ENCODE results near the gene NACAD. TPM values are rescaled to one million over a fixed set of nuclear protein-coding genes. Genes with fewer than 3 reads are reported as not detected.

Gene NACAD
- total RNA-seq, 1 donor from 2014 or later: 21.9 TPM

DNA sequence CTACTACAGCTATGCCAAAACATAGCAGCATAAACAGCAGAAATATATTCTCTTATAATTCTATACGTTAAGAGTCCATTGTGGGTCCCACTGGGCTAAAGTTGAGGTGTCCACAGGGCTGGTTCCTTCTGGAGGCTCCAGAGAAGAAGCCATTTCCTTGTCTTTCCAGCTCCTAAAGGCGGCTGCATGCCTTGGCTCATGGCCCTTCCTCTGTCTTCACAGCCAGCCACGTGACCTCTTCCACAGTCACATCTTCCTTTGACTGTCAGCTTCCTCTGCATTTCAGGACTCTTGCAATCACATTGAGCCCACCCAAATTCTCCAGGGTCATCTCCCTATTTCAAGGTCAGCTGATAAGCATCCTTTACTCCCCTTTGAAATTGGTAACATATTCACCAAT lies 17.2 kb downstream of the NACAD start:
- H3K4me3 Mint-ChIP-seq (ENCODE audit: unreplicated experiment): no peak overlapping the region
- H3K27ac Mint-ChIP-seq (ENCODE audit: unreplicated experiment): no peak overlapping the region
- no peaks in the 10 kb centered on the region for H3K9me3 Mint-ChIP-seq (ENCODE audit: low read depth)
- peaks cover 24% of the 10 kb centered on the region for H3K36me3 Mint-ChIP-seq (ENCODE audit: low read depth)
- TF ChIP-seq, protein P1, sequence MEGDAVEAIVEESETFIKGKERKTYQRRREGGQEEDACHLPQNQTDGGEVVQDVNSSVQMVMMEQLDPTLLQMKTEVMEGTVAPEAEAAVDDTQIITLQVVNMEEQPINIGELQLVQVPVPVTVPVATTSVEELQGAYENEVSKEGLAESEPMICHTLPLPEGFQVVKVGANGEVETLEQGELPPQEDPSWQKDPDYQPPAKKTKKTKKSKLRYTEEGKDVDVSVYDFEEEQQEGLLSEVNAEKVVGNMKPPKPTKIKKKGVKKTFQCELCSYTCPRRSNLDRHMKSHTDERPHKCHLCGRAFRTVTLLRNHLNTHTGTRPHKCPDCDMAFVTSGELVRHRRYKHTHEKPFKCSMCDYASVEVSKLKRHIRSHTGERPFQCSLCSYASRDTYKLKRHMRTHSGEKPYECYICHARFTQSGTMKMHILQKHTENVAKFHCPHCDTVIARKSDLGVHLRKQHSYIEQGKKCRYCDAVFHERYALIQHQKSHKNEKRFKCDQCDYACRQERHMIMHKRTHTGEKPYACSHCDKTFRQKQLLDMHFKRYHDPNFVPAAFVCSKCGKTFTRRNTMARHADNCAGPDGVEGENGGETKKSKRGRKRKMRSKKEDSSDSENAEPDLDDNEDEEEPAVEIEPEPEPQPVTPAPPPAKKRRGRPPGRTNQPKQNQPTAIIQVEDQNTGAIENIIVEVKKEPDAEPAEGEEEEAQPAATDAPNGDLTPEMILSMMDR (IDR thresholded peaks at IDR 0.05): no peak
- H3K4me1 Mint-ChIP-seq (ENCODE audit: low read depth): peaks cover 13% of the 10 kb centered on the region
- no peaks in the 10 kb centered on the region for H3K27me3 Mint-ChIP-seq (ENCODE audit: low read depth)
- no peak for DNase-seq (ENCODE audit: low spot score)

- Mint-ChIP-seq H3K36me3 (ENCODE audit: low read depth) (peaks cover 20% of the 10 kb centered on the region), H3K4me3 (ENCODE audit: unreplicated experiment) (no peak overlapping the region), H3K9me3 (ENCODE audit: low read depth) (no peaks in the 10 kb centered on the region), H3K27ac (ENCODE audit: unreplicated experiment) (no peak overlapping the region), H3K27me3 (ENCODE audit: low read depth) (no peaks in the 10 kb centered on the region), H3K4me1 (ENCODE audit: low read depth) (peaks cover 13% of the 10 kb centered on the region)
- TF ChIP-seq, protein P1 (IDR thresholded peaks at IDR 0.05): no peak
- DNase-seq (ENCODE audit: low spot score): no peak
These were observed 18.5 kb downstream of the NACAD start for GRCh38 chr7:45070254-45070642.

DNA sequence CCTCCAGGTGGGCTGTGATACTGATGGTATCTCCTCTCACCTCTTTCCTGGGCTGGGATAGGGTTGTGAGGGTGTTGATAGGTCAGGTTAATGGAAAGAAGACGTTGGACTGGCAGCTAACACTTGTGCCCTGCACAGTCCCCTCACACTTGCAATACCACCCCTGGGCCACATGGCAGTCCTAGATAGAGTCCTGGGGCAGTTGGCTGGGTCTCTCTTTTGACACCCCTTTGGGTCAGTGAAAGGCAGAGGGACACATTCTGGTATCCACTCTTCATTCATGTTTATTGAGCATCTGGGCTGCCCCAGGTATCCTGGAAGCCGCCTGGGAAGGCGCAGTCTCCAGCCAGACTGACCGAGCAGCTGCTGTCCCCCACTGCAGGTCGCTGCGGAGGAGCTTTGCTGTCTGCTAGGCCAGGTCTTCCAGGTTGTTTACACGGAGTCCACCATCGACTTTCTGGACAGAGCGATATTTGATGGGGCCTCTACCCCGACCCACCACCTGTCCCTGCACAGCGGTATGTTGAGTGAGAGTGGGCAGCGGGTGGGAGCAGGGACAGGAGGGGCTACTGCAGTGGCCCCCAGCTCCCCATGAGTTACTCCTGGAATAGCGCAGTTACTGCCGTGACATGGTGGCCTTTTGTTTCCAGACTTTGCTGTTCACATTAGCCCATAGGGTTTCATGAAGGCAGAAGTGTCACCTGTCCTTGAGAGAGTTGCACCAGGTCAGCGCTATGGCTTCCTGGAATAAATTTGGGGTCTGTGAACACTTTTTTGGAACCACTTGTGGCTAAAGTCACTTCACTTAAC lies 19.1 kb downstream of the NACAD start:
- no peak for DNase-seq (ENCODE audit: low spot score)
- Mint-ChIP-seq H3K4me1 (ENCODE audit: low read depth) (peaks cover 13% of the 10 kb centered on the region), H3K36me3 (ENCODE audit: low read depth) (peaks cover 19% of the 10 kb centered on the region), H3K9me3 (ENCODE audit: low read depth) (no peaks in the 10 kb centered on the region), H3K27me3 (ENCODE audit: low read depth) (no peaks in the 10 kb centered on the region), H3K27ac (ENCODE audit: unreplicated experiment) (no peak overlapping the region), H3K4me3 (ENCODE audit: unreplicated experiment) (no peak overlapping the region)
- TF ChIP-seq, protein P1 (IDR thresholded peaks at IDR 0.05): no peak

- Mint-ChIP-seq H3K27me3 (ENCODE audit: low read depth) (no peaks in the 10 kb centered on the region), H3K27ac (ENCODE audit: unreplicated experiment) (no peak overlapping the region), H3K9me3 (ENCODE audit: low read depth) (no peaks in the 10 kb centered on the region), H3K4me3 (ENCODE audit: unreplicated experiment) (no peak overlapping the region), H3K36me3 (ENCODE audit: low read depth) (peaks cover 24% of the 10 kb centered on the region), H3K4me1 (ENCODE audit: low read depth) (peaks cover 9% of the 10 kb centered on the region)
- peak; percentile 83 for DNase-seq (ENCODE audit: low spot score)
- TF ChIP-seq, protein P1 (IDR thresholded peaks at IDR 0.05): no peak
These were observed 20.3 kb downstream of the NACAD start for GRCh38 chr7:45068236-45069023.

- TF ChIP-seq, protein P1 (IDR thresholded peaks at IDR 0.05): no peak
- Mint-ChIP-seq H3K27ac (ENCODE audit: unreplicated experiment) (no peak overlapping the region), H3K4me1 (ENCODE audit: low read depth) (peaks cover 6% of the 10 kb centered on the region), H3K9me3 (ENCODE audit: low read depth) (no peaks in the 10 kb centered on the region), H3K36me3 (ENCODE audit: low read depth) (peaks cover 16% of the 10 kb centered on the region), H3K27me3 (ENCODE audit: low read depth) (no peaks in the 10 kb centered on the region), H3K4me3 (ENCODE audit: unreplicated experiment) (no peak overlapping the region)
- DNase-seq (ENCODE audit: low spot score): peak; percentile 18
These were observed 21.2 kb downstream of the NACAD start for GRCh38 chr7:45067582-45067981.

All from chondrocyte (in vitro differentiated cells).